Measurements from ENCODE around the gene IGFL3. TPM values are rescaled to one million over a fixed set of nuclear protein-coding genes. Genes with fewer than 3 reads are reported as not detected.

The IGFL3 gene
- total and polyA plus RNA-seq, 9 of the 15 experiments (the other 6 are each of a cell fraction or from before 2014, with no cell fraction given): not detected

- FAIRE-seq (no peak), ATAC-seq (no peak), DNase-seq (ENCODE audit: extremely low read depth in 1 of 4, low spot score in 3 of 4) (no peak)
- WGBS (ENCODE audit: insufficient coverage, low coverage, missing lambda C conversion rate): 0% methylated on average over 3 of the region's 3 CpGs
- intact Hi-C loops (cut with micrococcal nuclease): loop anchor here (10.0 kb wide), 1 partner anchor 259 kb away; the partner anchor contains the start of gene RSPH6A
- no peak overlapping the region for H3K27ac ChIP-seq (ENCODE audit: extremely low read depth, low read depth, low read length)
- no peaks in the 10 kb centered on the region for H3K36me3 ChIP-seq (ENCODE audit: control insufficient read depth, insufficient read depth, low read length)
- H4K20me1 ChIP-seq (replicated peaks; ENCODE audit: control insufficient read depth, insufficient read depth, low read length): no peaks in the 10 kb centered on the region
- in situ Hi-C loops (cut with MboI): no loop called here
- H3K4me1 ChIP-seq (replicated peaks in 1 of 2; ENCODE audit: control insufficient read depth in 2 of 2, insufficient read depth in 2 of 2, low read length in 2 of 2): peaks cover 0 to 8% of the 10 kb centered on the region in 2 experiments; a peak in 2 of 5 replicates
- POLR2A ChIA-PET: interaction anchor here (1.7 kb wide), 1 partner anchor 22 kb away, joined by 8 read pairs; no protein-coding TSS in a partner anchor
- TF ChIP-seq TFAP4 (CRISPR knock-in tag; IDR thresholded peaks at IDR 0.05; ENCODE audit: borderline replicate concordance): no peak
- no peak for TF ChIP-seq CGGBP1 (CRISPR knock-in tag; IDR thresholded peaks at IDR 0.05)
- TF ChIP-seq CTCFL (IDR thresholded peaks at IDR 0.05; ENCODE audit: borderline replicate concordance, insufficient read depth, low read depth, low read length, poor library complexity, severe bottlenecking): no peak
- TF ChIP-seq ZNF766 (CRISPR knock-in tag; conservative IDR thresholded peaks at IDR 0.05): no peak
- CTCF ChIA-PET (ENCODE audit: low intra/inter-chr PET ratio): interaction anchor here (0.6 kb wide), 1 partner anchor 256 kb away, joined by 5 read pairs; no protein-coding TSS in a partner anchor
- no peak overlapping the region for H3K4me2 ChIP-seq (ENCODE audit: insufficient read depth, low read length)
- H3K27me3 ChIP-seq (ENCODE audit: control insufficient read depth in 2 of 2, insufficient read depth in 2 of 2, low read length in 2 of 2): peaks cover 3 to 31% of the 10 kb centered on the region in 2 experiments; a peak in 2 of 5 replicates
- H3K4me3 ChIP-seq: no peak overlapping the region
- BruUV-seq (replicated peaks): no TSS peak
- no peak overlapping the region for H2AFZ ChIP-seq (ENCODE audit: low read depth, low read length)
- H3K9ac ChIP-seq (ENCODE audit: insufficient read depth in 1 of 2, low read depth in 2 of 2, low read length in 2 of 2): no peak overlapping the region
- H3K9me1 ChIP-seq (ENCODE audit: control insufficient read depth, insufficient read depth, low read length): no peaks in the 10 kb centered on the region
- H3K79me2 ChIP-seq (ENCODE audit: control insufficient read depth, insufficient read depth, low read length): no peaks in the 10 kb centered on the region
- H3K9me3 ChIP-seq (replicated peaks; ENCODE audit: control insufficient read depth, insufficient read depth, low read depth, low read length): no peaks in the 10 kb centered on the region
These were observed 51.1 kb downstream of the IGFL3 start for GRCh38 chr19:46073268-46073922.

Other genes starting within 250 kb of the IGFL3 start
Only the 7 nearest of the 11 such genes appear.
- gene NOVA2, start 150.8 kb downstream of the IGFL3 start, total RNA-seq (2014; rRNA removed): not detected in 2 replicates
- gene NOVA2, start 150.8 kb downstream of the IGFL3 start, total RNA-seq (2014; rRNA removed; fragmentation: Illumina TruSeq; extraction: Trizol): not detected in 2 replicates
- not detected in 2 replicates for gene NOVA2, start 150.8 kb downstream of the IGFL3 start, total RNA-seq (2015; rRNA removed; fragmentation: Illumina TruSeq; extraction: Trizol)
- not detected in 2 replicates for gene NOVA2, start 150.8 kb downstream of the IGFL3 start, total RNA-seq (2021)
- gene NOVA2, start 150.8 kb downstream of the IGFL3 start, polyA plus RNA-seq (2011; rRNA removed): not detected in 2 replicates
- gene NOVA2, start 150.8 kb downstream of the IGFL3 start, polyA plus RNA-seq (2014; fragmentation: Illumina TruSeq; extraction: Trizol): not detected in 2 replicates
- gene NOVA2, start 150.8 kb downstream of the IGFL3 start, polyA plus RNA-seq (2014; fragmentation: Nextera tagmentation; extraction: Ambion mirVana): not detected
- gene NOVA2, start 150.8 kb downstream of the IGFL3 start, polyA plus RNA-seq (2014; rRNA removed): not detected in 2 replicates
- gene CCDC61, start 129.2 kb downstream of the IGFL3 start, total RNA-seq (2014; rRNA removed): 19.8 and 21.5 TPM in 2 replicates
- 4.9 and 5.4 TPM in 2 replicates for gene CCDC61, start 129.2 kb downstream of the IGFL3 start, total RNA-seq (2014; rRNA removed; fragmentation: Illumina TruSeq; extraction: Trizol)
- 10.3 and 11.4 TPM in 2 replicates for gene CCDC61, start 129.2 kb downstream of the IGFL3 start, total RNA-seq (2015; rRNA removed; fragmentation: Illumina TruSeq; extraction: Trizol)
- gene CCDC61, start 129.2 kb downstream of the IGFL3 start, total RNA-seq (2021): 26.3 and 27.0 TPM in 2 replicates
- 10.6 and 12.4 TPM in 2 replicates for gene CCDC61, start 129.2 kb downstream of the IGFL3 start, polyA plus RNA-seq (2011; rRNA removed)
- gene CCDC61, start 129.2 kb downstream of the IGFL3 start, polyA plus RNA-seq (2014; fragmentation: Illumina TruSeq; extraction: Trizol): 9.4 and 15.5 TPM in 2 replicates
- gene CCDC61, start 129.2 kb downstream of the IGFL3 start, polyA plus RNA-seq (2014; fragmentation: Nextera tagmentation; extraction: Ambion mirVana): under 1 TPM; 0.07 to 0.59 TPM
- gene CCDC61, start 129.2 kb downstream of the IGFL3 start, polyA plus RNA-seq (2014; rRNA removed): 20.9 and 21.4 TPM in 2 replicates
- not detected in 2 replicates for gene PGLYRP1, start 101.6 kb downstream of the IGFL3 start, total RNA-seq (2014; rRNA removed)
- not detected in 2 replicates for gene PGLYRP1, start 101.6 kb downstream of the IGFL3 start, total RNA-seq (2014; rRNA removed; fragmentation: Illumina TruSeq; extraction: Trizol)
- not detected in 2 replicates for gene PGLYRP1, start 101.6 kb downstream of the IGFL3 start, total RNA-seq (2015; rRNA removed; fragmentation: Illumina TruSeq; extraction: Trizol)
- gene PGLYRP1, start 101.6 kb downstream of the IGFL3 start, total RNA-seq (2021): not detected in 2 replicates
- gene PGLYRP1, start 101.6 kb downstream of the IGFL3 start, polyA plus RNA-seq (2011; rRNA removed): not detected in 2 replicates
- not detected in 2 replicates for gene PGLYRP1, start 101.6 kb downstream of the IGFL3 start, polyA plus RNA-seq (2014; fragmentation: Illumina TruSeq; extraction: Trizol)
- gene PGLYRP1, start 101.6 kb downstream of the IGFL3 start, polyA plus RNA-seq (2014; fragmentation: Nextera tagmentation; extraction: Ambion mirVana): not detected
- not detected in 2 replicates for gene PGLYRP1, start 101.6 kb downstream of the IGFL3 start, polyA plus RNA-seq (2014; rRNA removed)
- 0.04 TPM in 1 of 2 replicates, not detected in the other for gene IGFL4, start 83.7 kb downstream of the IGFL3 start, total RNA-seq (2014; rRNA removed)
- gene IGFL4, start 83.7 kb downstream of the IGFL3 start, total RNA-seq (2014; rRNA removed; fragmentation: Illumina TruSeq; extraction: Trizol): not detected in 2 replicates
- not detected in 2 replicates for gene IGFL4, start 83.7 kb downstream of the IGFL3 start, total RNA-seq (2015; rRNA removed; fragmentation: Illumina TruSeq; extraction: Trizol)
- not detected in 2 replicates for gene IGFL4, start 83.7 kb downstream of the IGFL3 start, total RNA-seq (2021)
- gene IGFL4, start 83.7 kb downstream of the IGFL3 start, polyA plus RNA-seq (2011; rRNA removed): 0.07 TPM in 1 of 2 replicates, not detected in the other
- gene IGFL4, start 83.7 kb downstream of the IGFL3 start, polyA plus RNA-seq (2014; fragmentation: Illumina TruSeq; extraction: Trizol): not detected in 2 replicates
- not detected for gene IGFL4, start 83.7 kb downstream of the IGFL3 start, polyA plus RNA-seq (2014; fragmentation: Nextera tagmentation; extraction: Ambion mirVana)
- not detected in 2 replicates for gene IGFL4, start 83.7 kb downstream of the IGFL3 start, polyA plus RNA-seq (2014; rRNA removed)
- gene IGFL2, start 23.6 kb upstream of the IGFL3 start, total RNA-seq (2014; rRNA removed): 0.57 and 0.68 TPM in 2 replicates
- 0.55 TPM in 1 of 2 replicates, not detected in the other for gene IGFL2, start 23.6 kb upstream of the IGFL3 start, total RNA-seq (2014; rRNA removed; fragmentation: Illumina TruSeq; extraction: Trizol)
- gene IGFL2, start 23.6 kb upstream of the IGFL3 start, total RNA-seq (2015; rRNA removed; fragmentation: Illumina TruSeq; extraction: Trizol): 1.7 and 2.6 TPM in 2 replicates
- 0.47 and 0.75 TPM in 2 replicates for gene IGFL2, start 23.6 kb upstream of the IGFL3 start, total RNA-seq (2021)
- 0.72 TPM in 1 of 2 replicates, not detected in the other for gene IGFL2, start 23.6 kb upstream of the IGFL3 start, polyA plus RNA-seq (2011; rRNA removed)
- 0.61 and 0.79 TPM in 2 replicates for gene IGFL2, start 23.6 kb upstream of the IGFL3 start, polyA plus RNA-seq (2014; fragmentation: Illumina TruSeq; extraction: Trizol)
- under 1 TPM; 0.42 to 0.77 TPM for gene IGFL2, start 23.6 kb upstream of the IGFL3 start, polyA plus RNA-seq (2014; fragmentation: Nextera tagmentation; extraction: Ambion mirVana)
- 0.36 TPM in 1 of 2 replicates, not detected in the other for gene IGFL2, start 23.6 kb upstream of the IGFL3 start, polyA plus RNA-seq (2014; rRNA removed)
- not detected in 2 replicates for gene IGFL1, start 105.1 kb upstream of the IGFL3 start, total RNA-seq (2014; rRNA removed)
- not detected in 2 replicates for gene IGFL1, start 105.1 kb upstream of the IGFL3 start, total RNA-seq (2014; rRNA removed; fragmentation: Illumina TruSeq; extraction: Trizol)
- gene IGFL1, start 105.1 kb upstream of the IGFL3 start, total RNA-seq (2015; rRNA removed; fragmentation: Illumina TruSeq; extraction: Trizol): not detected in 2 replicates
- gene IGFL1, start 105.1 kb upstream of the IGFL3 start, total RNA-seq (2021): not detected in 2 replicates
- gene IGFL1, start 105.1 kb upstream of the IGFL3 start, polyA plus RNA-seq (2011; rRNA removed): not detected in 2 replicates
- not detected in 2 replicates for gene IGFL1, start 105.1 kb upstream of the IGFL3 start, polyA plus RNA-seq (2014; fragmentation: Illumina TruSeq; extraction: Trizol)
- not detected for gene IGFL1, start 105.1 kb upstream of the IGFL3 start, polyA plus RNA-seq (2014; fragmentation: Nextera tagmentation; extraction: Ambion mirVana)
- not detected in 2 replicates for gene IGFL1, start 105.1 kb upstream of the IGFL3 start, polyA plus RNA-seq (2014; rRNA removed)
- gene HIF3A, start 172.4 kb upstream of the IGFL3 start, total RNA-seq (2014; rRNA removed): not detected in 2 replicates
- not detected in 2 replicates for gene HIF3A, start 172.4 kb upstream of the IGFL3 start, total RNA-seq (2014; rRNA removed; fragmentation: Illumina TruSeq; extraction: Trizol)
- gene HIF3A, start 172.4 kb upstream of the IGFL3 start, total RNA-seq (2015; rRNA removed; fragmentation: Illumina TruSeq; extraction: Trizol): not detected in 2 replicates
- 0.29 TPM in 1 of 2 replicates, not detected in the other for gene HIF3A, start 172.4 kb upstream of the IGFL3 start, total RNA-seq (2021)
- not detected in 2 replicates for gene HIF3A, start 172.4 kb upstream of the IGFL3 start, polyA plus RNA-seq (2011; rRNA removed)
- not detected in 2 replicates for gene HIF3A, start 172.4 kb upstream of the IGFL3 start, polyA plus RNA-seq (2014; fragmentation: Illumina TruSeq; extraction: Trizol)
- gene HIF3A, start 172.4 kb upstream of the IGFL3 start, polyA plus RNA-seq (2014; fragmentation: Nextera tagmentation; extraction: Ambion mirVana): not detected
- gene HIF3A, start 172.4 kb upstream of the IGFL3 start, polyA plus RNA-seq (2014; rRNA removed): not detected in 2 replicates

Data from K562 (cell line).